ENCODE data around the gene TMEM214.

GRCh38 chr2:27053321-27053720, 20.6 kb downstream of the TMEM214 start:
- no peak for TF ChIP-seq CTCF (IDR thresholded peaks at IDR 0.05; ENCODE audit: insufficient read depth, low read depth, low read length)
- TF ChIP-seq EZH2 (IDR thresholded peaks at IDR 0.05; ENCODE audit: insufficient read depth, low read length): no peak
